NB4 (cell line): ENCODE results near the gene CNOT9.

Source experiments
- DNase-seq: peaks from one replicate; pipeline ENCODE4 v3.0.0; 2010; ENCODE audit warnings: low read depth
- H3K4me3 ChIP-seq: one replicate; pipeline ENCODE4 v1.5.1; 2011; ENCODE audit warnings: mild to moderate bottlenecking, low read depth, low read length, moderate library complexity
- CTCF ChIP-seq: IDR thresholded peaks from one replicate; pipeline ENCODE4 v1.5.1; 2012; ENCODE audit warnings: low read depth, low read length
- MAX ChIP-seq: IDR thresholded peaks from 2 replicates; pipeline ENCODE4 v1.6.1; 2011; ENCODE audit warnings: low read depth, low read length
- MYC ChIP-seq: IDR thresholded peaks from 2 replicates; pipeline ENCODE4 v1.6.1; 2011; ENCODE audit warnings: low read depth, low read length
- POLR2A ChIP-seq: IDR thresholded peaks from 2 replicates; pipeline ENCODE4 v1.6.1; 2011; ENCODE audit warnings: mild to moderate bottlenecking; ENCODE audit not compliant: insufficient read length; ENCODE audit errors: extremely low read depth

CNOT9 gene

DNA sequence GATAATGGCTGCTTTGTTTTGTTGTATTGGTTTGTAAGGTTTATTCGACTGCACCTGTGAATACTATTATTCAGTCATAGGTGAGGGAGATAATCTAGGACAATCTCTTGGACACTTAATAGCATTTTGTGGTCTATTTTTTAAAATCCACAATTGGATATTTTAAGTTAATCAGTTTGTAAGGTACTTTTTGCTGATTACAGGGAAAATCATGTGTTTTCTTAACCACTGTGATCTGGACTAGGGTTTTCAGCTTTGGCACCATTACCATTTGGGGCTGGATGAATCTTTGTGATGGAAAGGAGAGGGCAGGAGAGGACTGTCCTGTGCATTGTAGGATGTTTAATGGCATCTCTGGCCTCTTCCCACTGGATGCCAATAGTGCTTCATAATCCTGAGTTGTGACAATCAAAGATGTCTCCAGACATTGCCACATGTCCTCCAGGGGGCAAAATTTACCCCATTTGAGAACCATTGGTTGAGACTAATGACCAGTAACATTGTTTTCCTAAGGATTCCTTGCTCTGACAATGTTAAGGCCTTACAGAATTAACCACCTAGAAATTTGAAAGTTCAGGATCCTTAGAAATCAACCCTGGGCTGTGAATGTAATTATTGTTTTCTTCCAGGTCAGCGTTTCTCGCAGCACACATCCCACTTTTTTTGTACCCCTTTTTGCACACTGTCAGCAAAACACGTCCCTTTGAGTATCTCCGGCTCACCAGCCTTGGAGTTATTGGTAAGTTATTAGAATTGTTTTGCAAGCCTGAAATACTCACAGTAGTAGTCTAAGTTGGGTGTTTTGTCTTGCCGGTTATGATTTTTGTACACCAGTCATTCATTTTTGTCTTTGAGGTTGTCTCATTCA lies 15.6 kb downstream of the CNOT9 start:
- TF ChIP-seq CTCF (peak; percentile 19), POLR2A (no peak)
- no peak overlapping the region for H3K4me3 ChIP-seq
- peak; percentile 13 for DNase-seq

DNA sequence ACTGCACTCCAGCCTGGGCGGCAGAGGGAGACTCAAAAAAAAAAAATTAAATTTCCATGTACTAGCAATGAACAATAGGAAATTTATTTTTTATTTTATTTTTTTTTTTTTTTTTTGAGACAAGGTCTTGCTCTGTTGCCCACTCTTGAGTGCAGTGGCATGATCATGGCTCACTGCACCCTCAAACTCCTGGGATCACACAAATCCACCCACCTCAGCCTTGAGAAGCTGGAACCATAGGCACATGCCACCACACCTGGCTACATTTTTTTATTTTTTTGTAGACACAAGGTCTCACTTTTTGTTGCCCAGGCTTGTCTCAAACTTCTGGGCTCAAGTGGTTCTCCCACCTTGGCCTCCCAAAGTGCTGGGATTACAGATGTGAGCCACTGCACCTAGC lies 16.9 kb downstream of the CNOT9 start:
- no peak for TF ChIP-seq POLR2A
- TF ChIP-seq MYC: no peak
- no peak for TF ChIP-seq CTCF
- no peak for TF ChIP-seq MAX
- H3K4me3 ChIP-seq: no peak overlapping the region
- DNase-seq: no peak

DNA sequence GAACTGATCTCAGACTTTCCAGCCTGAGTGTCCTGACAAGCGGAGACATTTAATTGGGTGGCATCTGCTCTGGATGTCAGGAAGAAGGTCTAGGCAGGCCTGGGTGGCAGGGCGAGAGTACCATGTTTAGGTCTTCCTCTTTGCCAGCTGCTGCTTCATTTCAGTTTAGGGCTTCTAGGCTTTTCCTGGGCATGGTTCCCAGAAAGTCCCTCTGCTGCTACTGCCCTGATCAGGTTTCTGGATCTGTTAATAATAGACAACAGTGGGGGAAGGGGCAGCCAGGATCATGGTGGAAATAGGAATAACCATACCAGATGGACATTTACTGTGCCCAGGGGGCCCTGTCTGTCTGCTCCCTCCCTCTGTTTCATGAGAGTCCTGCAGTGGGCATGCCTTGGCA lies 36.8 kb downstream of the CNOT9 start:
- TF ChIP-seq MYC (no peak), CTCF (no peak), POLR2A (no peak), MAX (no peak)
- no peak for DNase-seq
- no peak overlapping the region for H3K4me3 ChIP-seq

- no peak within 1 kb of the TSS for H3K4me3 ChIP-seq
- DNase-seq: no peak
- TF ChIP-seq POLR2A (no peak), CTCF (no peak), MAX (no peak), MYC (no peak)
Measured at GRCh38 chr2:218607436-218608115, 38.9 kb downstream of the CNOT9 start, which contains the start of gene PLCD4. Gene PLCD4, plus strand, starts transcription at chr2:218607899. Its CDS starts 7,841 bp downstream, at chr2:218615740.

DNA sequence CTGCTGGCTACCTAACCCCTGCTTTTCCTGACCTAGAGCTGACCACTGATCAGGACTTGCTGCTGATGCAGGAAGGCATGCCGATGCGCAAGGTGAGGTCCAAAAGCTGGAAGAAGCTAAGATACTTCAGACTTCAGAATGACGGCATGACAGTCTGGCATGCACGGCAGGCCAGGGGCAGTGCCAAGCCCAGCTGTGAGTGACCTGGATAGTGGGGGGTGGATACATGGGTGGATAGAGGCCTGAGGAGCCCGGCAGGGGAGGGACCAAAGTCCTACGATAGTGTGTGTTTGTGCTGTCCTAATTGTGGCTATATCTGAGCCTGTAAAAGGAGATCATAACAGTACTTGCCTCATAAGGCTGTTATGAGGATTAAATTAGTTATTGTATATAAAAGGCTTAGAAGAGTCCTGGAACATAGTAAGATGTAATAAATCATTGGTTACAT lies 47.3 kb downstream of the CNOT9 start:
- no peak overlapping the region for H3K4me3 ChIP-seq
- DNase-seq: no peak
- TF ChIP-seq POLR2A (no peak), CTCF (no peak), MYC (no peak), MAX (no peak)
